Measurements from ENCODE around the gene SBF2.

Gene SBF2

GRCh38 chr11:9858218-9858617, 435.8 kb downstream of the SBF2 start:
- FAIRE-seq, result peak; percentile 9
- TF ChIP-seq POLR2A (IDR thresholded peaks at IDR 0.05; ENCODE audit: low read depth, low read length), result no peak
- no peak for TF ChIP-seq POLR2AphosphoS5 (IDR thresholded peaks at IDR 0.05; ENCODE audit: low read depth, low read length)
- TF ChIP-seq TAF1 (IDR thresholded peaks at IDR 0.05; ENCODE audit: borderline replicate concordance, low read depth, low read length), result no peak
- DNase-seq (ENCODE audit: insufficient read length), result no peak

DNA sequence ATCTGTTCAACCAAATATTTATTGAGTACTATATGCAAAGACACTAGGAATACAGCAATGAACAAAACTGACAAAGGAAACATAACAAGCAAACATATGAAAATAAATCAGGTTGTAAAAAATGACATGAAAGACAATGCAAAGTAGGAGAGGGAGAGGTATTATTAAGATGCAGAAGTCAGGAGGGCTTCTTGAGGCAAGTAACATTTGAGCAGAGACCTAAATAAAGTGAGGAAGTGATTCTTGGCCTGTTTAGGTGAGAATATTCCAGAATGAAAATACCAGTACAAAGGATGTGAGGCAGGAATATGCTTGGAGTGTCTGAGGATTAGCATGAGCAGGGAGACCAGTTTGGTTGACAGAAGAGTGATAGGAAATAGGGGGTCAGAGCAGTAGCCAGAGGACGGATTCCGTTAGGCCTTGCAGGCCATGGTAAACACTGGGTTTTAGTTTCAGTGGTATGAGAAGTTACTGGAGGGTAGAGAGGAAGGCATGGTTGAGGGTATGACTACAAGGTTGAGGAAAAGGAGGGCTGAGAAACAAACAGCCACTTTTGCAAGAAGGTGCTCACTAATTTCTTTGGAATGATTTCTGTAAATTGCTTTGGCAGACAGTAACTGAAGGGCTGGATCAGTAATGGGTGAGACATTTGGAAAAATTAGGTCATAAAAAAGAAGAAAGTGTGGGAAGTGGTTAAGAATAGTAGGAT, 438.3 kb downstream of the SBF2 start:
- FAIRE-seq (peak; percentile 76), DNase-seq (ENCODE audit: insufficient read length) (no peak)
- no peak for TF ChIP-seq TAF1 (IDR thresholded peaks at IDR 0.05; ENCODE audit: borderline replicate concordance, low read depth, low read length)
- TF ChIP-seq POLR2AphosphoS5 (IDR thresholded peaks at IDR 0.05; ENCODE audit: low read depth, low read length), result no peak
- no peak for TF ChIP-seq POLR2A (IDR thresholded peaks at IDR 0.05; ENCODE audit: low read depth, low read length)

DNA sequence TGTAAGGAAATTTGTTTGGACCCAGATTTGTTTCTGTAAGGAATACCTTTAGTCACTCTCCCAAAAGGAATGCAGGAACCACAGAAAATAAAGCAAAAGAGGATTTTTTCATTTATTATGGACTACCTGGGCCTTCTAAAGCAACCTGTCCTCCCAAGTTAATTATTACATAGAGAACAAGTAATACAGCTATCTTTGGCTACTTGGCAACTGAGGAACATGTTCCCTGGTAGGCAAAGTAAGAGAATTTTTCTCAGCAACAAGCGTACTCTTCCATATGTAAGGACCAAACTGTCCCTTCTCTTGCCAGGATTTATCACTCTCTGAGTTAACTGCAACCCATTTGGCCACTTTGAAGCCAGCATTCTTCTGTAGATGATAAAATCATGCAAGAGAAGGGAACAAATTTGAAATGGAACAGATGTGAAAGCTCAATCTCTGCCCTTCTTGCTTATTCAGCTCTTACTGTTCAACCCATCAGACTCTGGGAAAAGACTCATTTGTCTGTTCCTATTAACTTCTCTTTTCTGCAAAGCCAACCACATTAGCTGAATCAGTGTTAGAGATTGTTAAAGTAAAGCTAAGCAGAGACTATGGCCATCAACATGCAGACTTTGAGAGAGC, 440.0 kb downstream of the SBF2 start:
- DNase-seq (ENCODE audit: insufficient read length), result no peak

DNA sequence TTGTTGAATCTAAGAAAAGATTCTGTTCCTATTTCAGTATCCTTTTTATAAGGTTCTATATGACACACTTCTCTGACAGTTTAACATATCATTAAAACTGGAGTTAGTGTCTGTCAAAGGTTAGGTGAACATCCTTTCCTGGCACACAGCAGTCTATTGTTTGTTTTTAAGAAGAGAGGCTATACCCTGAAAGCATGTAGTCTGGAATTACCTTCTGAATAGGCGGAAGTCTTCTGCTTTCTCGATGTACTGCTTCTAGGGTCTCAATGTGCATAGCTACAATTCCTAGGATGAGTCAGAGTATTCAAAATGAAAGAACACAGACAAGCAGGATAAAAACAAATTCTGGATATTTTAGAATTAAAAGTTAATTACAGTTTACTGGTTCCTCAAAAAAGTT, 441.6 kb downstream of the SBF2 start:
- DNase-seq (ENCODE audit: insufficient read length), result no peak
- TF ChIP-seq POLR2AphosphoS5 (IDR thresholded peaks at IDR 0.05; ENCODE audit: low read depth, low read length) (no peak), TAF1 (IDR thresholded peaks at IDR 0.05; ENCODE audit: borderline replicate concordance, low read depth, low read length) (no peak), POLR2A (IDR thresholded peaks at IDR 0.05; ENCODE audit: low read depth, low read length) (no peak)
- FAIRE-seq, result no peak

More for the DNA sequence above, 440.0 kb downstream of the SBF2 start:
- FAIRE-seq, result no peak
- TF ChIP-seq POLR2AphosphoS5 (IDR thresholded peaks at IDR 0.05; ENCODE audit: low read depth, low read length) (no peak), TAF1 (IDR thresholded peaks at IDR 0.05; ENCODE audit: borderline replicate concordance, low read depth, low read length) (no peak), POLR2A (IDR thresholded peaks at IDR 0.05; ENCODE audit: low read depth, low read length) (no peak)

GRCh38 chr11:9851366-9851765, 442.7 kb downstream of the SBF2 start:
- TF ChIP-seq TAF1 (IDR thresholded peaks at IDR 0.05; ENCODE audit: borderline replicate concordance, low read depth, low read length) (no peak), POLR2AphosphoS5 (IDR thresholded peaks at IDR 0.05; ENCODE audit: low read depth, low read length) (no peak), POLR2A (IDR thresholded peaks at IDR 0.05; ENCODE audit: low read depth, low read length) (no peak)
- DNase-seq (ENCODE audit: insufficient read length), result no peak
- no peak for FAIRE-seq

- FAIRE-seq, result peak; percentile 53
- TF ChIP-seq TAF1 (IDR thresholded peaks at IDR 0.05; ENCODE audit: borderline replicate concordance, low read depth, low read length) (no peak), POLR2A (IDR thresholded peaks at IDR 0.05; ENCODE audit: low read depth, low read length) (no peak), POLR2AphosphoS5 (IDR thresholded peaks at IDR 0.05; ENCODE audit: low read depth, low read length) (no peak)
- DNase-seq (ENCODE audit: insufficient read length), result no peak
Measured at GRCh38 chr11:9850224-9850895, 443.7 kb downstream of the SBF2 start.

DNA sequence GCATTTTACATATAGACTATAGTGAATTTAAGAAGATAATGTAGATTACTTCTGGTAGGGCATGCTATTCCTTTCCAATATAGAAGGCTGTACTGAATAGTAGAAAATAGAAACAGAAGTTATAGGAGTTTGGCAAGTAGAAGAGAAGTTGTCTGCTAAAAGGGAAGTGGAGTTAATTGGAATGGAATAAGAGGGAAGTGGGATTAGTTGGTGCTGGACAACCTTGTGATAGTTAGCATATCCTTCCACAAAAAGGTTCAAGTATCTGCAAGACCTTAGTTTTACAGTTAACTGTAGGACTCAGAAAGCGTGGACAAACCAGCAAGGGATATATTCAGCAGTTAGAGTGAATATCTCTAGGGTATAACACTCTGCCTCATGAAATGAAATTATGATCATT, 444.6 kb downstream of the SBF2 start:
- FAIRE-seq (peak; percentile 5), DNase-seq (ENCODE audit: insufficient read length) (no peak)
- no peak for TF ChIP-seq POLR2A (IDR thresholded peaks at IDR 0.05; ENCODE audit: low read depth, low read length)
- no peak for TF ChIP-seq POLR2AphosphoS5 (IDR thresholded peaks at IDR 0.05; ENCODE audit: low read depth, low read length)
- TF ChIP-seq TAF1 (IDR thresholded peaks at IDR 0.05; ENCODE audit: borderline replicate concordance, low read depth, low read length), result no peak

DNA sequence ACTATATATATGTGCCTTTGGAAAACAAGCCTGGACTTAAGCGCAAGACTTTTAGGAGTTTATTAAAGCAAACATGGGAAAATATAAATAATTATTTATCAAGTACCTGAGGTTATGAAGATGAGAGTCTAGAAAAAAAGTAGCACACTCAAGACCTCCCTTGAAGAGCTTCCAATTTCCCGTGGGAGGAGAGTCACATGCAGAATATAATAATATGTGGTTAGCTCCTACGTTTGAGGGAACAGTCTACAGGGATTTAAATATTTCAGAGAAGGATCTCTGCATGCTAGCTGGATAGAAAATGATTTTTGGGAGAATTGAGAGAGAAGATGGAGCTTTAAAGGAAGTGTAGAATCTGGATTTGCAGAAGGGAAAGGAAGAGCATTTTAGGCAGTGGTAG, 446.4 kb downstream of the SBF2 start:
- TF ChIP-seq POLR2AphosphoS5 (IDR thresholded peaks at IDR 0.05; ENCODE audit: low read depth, low read length) (no peak), TAF1 (IDR thresholded peaks at IDR 0.05; ENCODE audit: borderline replicate concordance, low read depth, low read length) (no peak), POLR2A (IDR thresholded peaks at IDR 0.05; ENCODE audit: low read depth, low read length) (no peak)
- DNase-seq (ENCODE audit: insufficient read length) (no peak), FAIRE-seq (no peak)

- no peak for TF ChIP-seq POLR2A (IDR thresholded peaks at IDR 0.05; ENCODE audit: low read depth, low read length)
- no peak for TF ChIP-seq POLR2AphosphoS5 (IDR thresholded peaks at IDR 0.05; ENCODE audit: low read depth, low read length)
- TF ChIP-seq TAF1 (IDR thresholded peaks at IDR 0.05; ENCODE audit: borderline replicate concordance, low read depth, low read length), result no peak
- peak; percentile 44 for FAIRE-seq
- no peak for DNase-seq (ENCODE audit: insufficient read length)
Measured at GRCh38 chr11:9842923-9843322, 451.1 kb downstream of the SBF2 start.

- FAIRE-seq, result no peak
- no peak for TF ChIP-seq POLR2AphosphoS5 (IDR thresholded peaks at IDR 0.05; ENCODE audit: low read depth, low read length)
- TF ChIP-seq TAF1 (IDR thresholded peaks at IDR 0.05; ENCODE audit: borderline replicate concordance, low read depth, low read length), result no peak
- TF ChIP-seq POLR2A (IDR thresholded peaks at IDR 0.05; ENCODE audit: low read depth, low read length), result no peak
- DNase-seq (ENCODE audit: insufficient read length), result no peak
Measured at GRCh38 chr11:9840460-9841004, 453.5 kb downstream of the SBF2 start.

- no peak for FAIRE-seq
- TF ChIP-seq POLR2AphosphoS5 (IDR thresholded peaks at IDR 0.05; ENCODE audit: low read depth, low read length), result no peak
- no peak for TF ChIP-seq POLR2A (IDR thresholded peaks at IDR 0.05; ENCODE audit: low read depth, low read length)
- TF ChIP-seq TAF1 (IDR thresholded peaks at IDR 0.05; ENCODE audit: borderline replicate concordance, low read depth, low read length), result no peak
- no peak for DNase-seq (ENCODE audit: insufficient read length)
Measured at GRCh38 chr11:9839550-9839949, 454.5 kb downstream of the SBF2 start.

All from GM12892 (cell line).